ENCODE data around the gene IRS1.

IRS1 gene

DNA sequence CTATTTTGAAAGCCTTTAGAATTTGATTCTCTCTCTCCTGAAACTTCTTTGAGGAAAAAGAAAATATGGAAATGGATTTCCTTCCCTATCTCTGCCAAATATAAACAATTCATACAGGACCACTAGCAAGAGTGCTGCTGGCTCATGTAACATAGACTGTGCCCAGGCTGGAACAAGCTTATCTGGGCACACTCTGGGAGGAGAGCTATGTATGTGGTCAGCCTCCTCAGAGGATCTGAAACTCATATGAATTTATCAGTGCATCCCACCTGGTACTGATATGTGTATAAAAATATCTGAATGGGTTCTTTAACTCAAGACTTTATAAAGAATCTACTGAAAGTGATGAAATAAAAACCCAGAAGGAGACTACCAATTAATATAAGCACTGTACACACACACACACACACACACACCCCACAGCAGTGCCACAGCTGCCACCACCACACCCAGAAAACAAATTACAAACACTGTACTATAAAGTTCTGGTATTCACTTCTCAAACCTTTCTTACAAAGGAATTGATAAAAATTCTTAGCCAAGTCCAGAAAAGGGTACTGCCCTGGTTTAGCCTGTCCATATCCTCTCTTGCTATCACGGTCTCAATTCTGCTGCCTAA is 115.6 kb downstream of the IRS1 start:
- no peak for DNase-seq

DNA sequence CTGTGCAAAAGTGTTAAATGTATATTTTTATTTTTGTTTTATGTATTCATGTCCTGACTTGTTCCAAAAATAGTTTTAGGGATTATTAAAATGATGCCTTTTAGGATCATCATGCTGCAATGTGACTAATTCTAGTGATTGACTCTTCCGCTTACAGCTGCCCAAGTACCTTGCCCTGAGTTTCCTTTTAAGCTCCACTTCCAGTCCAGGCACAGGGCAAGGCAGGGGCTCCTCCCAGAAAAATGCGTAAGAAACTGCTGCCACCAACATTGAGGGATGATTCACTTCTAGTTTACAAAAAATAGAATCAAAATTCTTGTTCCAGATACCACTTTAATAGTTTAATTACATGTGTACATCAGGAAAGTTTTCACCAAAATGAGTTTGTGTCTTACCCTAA is 116.4 kb downstream of the IRS1 start:
- DNase-seq, result no peak

Measured in retina (tissue), 1 donor.